HG03439 (cell line): ENCODE data around the gene TPSB2.
"Not testable (repeated sequence)": the region's sequence is repeated elsewhere in the genome, so short reads cannot be mapped to it uniquely, and the experiment has no call there.

Source experiments
- ATAC-seq: cut with Tn5 transposase; IDR thresholded peaks from one replicate; pipeline ENCODE4 v1.9.1; 2021; ENCODE audit warnings: mild to moderate bottlenecking, moderate library complexity; ENCODE audit not compliant: unreplicated experiment

Gene TPSB2

GRCh38 chr16:1230084-1230470 lies at the start of gene TPSB2:
Gene TPSB2 (minus strand): TSS chr16:1230184. CDS start chr16:1229951, 233 bp downstream.
- ATAC-seq = not testable (repeated sequence)

GRCh38 chr16:1279081-1279944 lies 49.3 kb upstream of the TPSB2 start:
- no peak for ATAC-seq

GRCh38 chr16:1278477-1278876 lies 48.5 kb upstream of the TPSB2 start:
- ATAC-seq = no peak

GRCh38 chr16:1277617-1278282 lies 47.8 kb upstream of the TPSB2 start:
- no peak for ATAC-seq

GRCh38 chr16:1277151-1277598 lies 47.2 kb upstream of the TPSB2 start:
- no peak for ATAC-seq

GRCh38 chr16:1276580-1276878 lies 46.5 kb upstream of the TPSB2 start:
- no peak for ATAC-seq

- ATAC-seq = no peak
Observed at GRCh38 chr16:1275791-1276579, 46.0 kb upstream of the TPSB2 start.

GRCh38 chr16:1274767-1275166 lies 44.8 kb upstream of the TPSB2 start:
- ATAC-seq = no peak

GRCh38 chr16:1273816-1274215 lies 43.8 kb upstream of the TPSB2 start:
- no peak for ATAC-seq

- ATAC-seq = no peak
Observed at GRCh38 chr16:1272453-1273198, 42.6 kb upstream of the TPSB2 start.

- not testable (repeated sequence) for ATAC-seq
Observed at GRCh38 chr16:1271724-1272413, 41.9 kb upstream of the TPSB2 start.

GRCh38 chr16:1271380-1271723 lies 41.4 kb upstream of the TPSB2 start:
- ATAC-seq = no peak

GRCh38 chr16:1269418-1269817 lies 39.4 kb upstream of the TPSB2 start:
- not testable (repeated sequence) for ATAC-seq

- ATAC-seq = no peak
Observed at GRCh38 chr16:1265826-1266225, 35.8 kb upstream of the TPSB2 start.

- no peak for ATAC-seq
Observed at GRCh38 chr16:1265090-1265630, 35.2 kb upstream of the TPSB2 start.

GRCh38 chr16:1264345-1265089 lies 34.5 kb upstream of the TPSB2 start:
- ATAC-seq = no peak

GRCh38 chr16:1263591-1264344 lies 33.8 kb upstream of the TPSB2 start:
- ATAC-seq = no peak

- no peak for ATAC-seq
Observed at GRCh38 chr16:1262846-1263221, 32.9 kb upstream of the TPSB2 start.
